SK-N-SH treated with all-trans-retinoic acid at 6 μM for 48 hours (cell line): ENCODE data around the gene METTL22.

Source experiments
- ATAC-seq: fragments of 200-7000 bp; cut with Tn5 transposase; 3 replicates; pipeline ENCODE4 v1.9.1; 2020; ENCODE audit warnings: mild to moderate bottlenecking, moderate library complexity
- ARNTL ChIP-seq: fragments of 450-650 bp; formaldehyde crosslinking; IDR thresholded peaks from 2 replicates; pipeline ENCODE4 v1.5.0; 2020; ENCODE audit warnings: low read depth, mild to moderate bottlenecking, moderate library complexity, borderline replicate concordance
- BACH2 ChIP-seq: fragments of 250-450 bp; sonication (Bioruptor Pico); IDR thresholded peaks from 2 replicates; pipeline ENCODE4 v1.9.0; 2021; ENCODE audit warnings: mild to moderate bottlenecking, borderline replicate concordance
- CREB5 ChIP-seq: fragments of 250-450 bp; sonication (Bioruptor Pico); IDR thresholded peaks from 2 replicates; pipeline ENCODE4 v1.5.1; 2020; ENCODE audit warnings: low read depth, mild to moderate bottlenecking, moderate library complexity
- CSDC2 ChIP-seq: fragments of 250-450 bp; sonication (Bioruptor Pico); IDR thresholded peaks from 2 replicates; pipeline ENCODE4 v1.5.0; 2020; ENCODE audit warnings: mild to moderate bottlenecking, moderate library complexity
- GLIS3 ChIP-seq: fragments of 250-450 bp; sonication (Bioruptor Pico); IDR thresholded peaks from 2 replicates; pipeline ENCODE4 v1.5.0; 2020; ENCODE audit warnings: mild to moderate bottlenecking, moderate library complexity
- ISL1 ChIP-seq: fragments of 250-450 bp; sonication (Bioruptor Pico); IDR thresholded peaks from 2 replicates; pipeline ENCODE4 v2.1.2; 2022; ENCODE audit warnings: mild to moderate bottlenecking, moderate library complexity
- OSR1 ChIP-seq: fragments of 250-450 bp; sonication (Bioruptor Pico); IDR thresholded peaks from 2 replicates; pipeline ENCODE4 v1.8.0; 2022; ENCODE audit warnings: moderate library complexity, mild to moderate bottlenecking, inconsistent platforms
- PPARA ChIP-seq: fragments of 250-450 bp; sonication (Bioruptor Pico); IDR thresholded peaks from 2 replicates; pipeline ENCODE4 v1.5.0; 2020; ENCODE audit warnings: mild to moderate bottlenecking, borderline replicate concordance
- RARB ChIP-seq: fragments of 250-450 bp; sonication (Bioruptor Pico); IDR thresholded peaks from 2 replicates; pipeline ENCODE4 v1.8.0; 2021; ENCODE audit warnings: mild to moderate bottlenecking, moderate library complexity
- SNAI2 ChIP-seq: fragments of 250-450 bp; sonication (Bioruptor Pico); IDR thresholded peaks from 2 replicates; pipeline ENCODE4 v1.5.0; 2020; ENCODE audit warnings: mild to moderate bottlenecking, moderate library complexity
- TSHZ2 ChIP-seq: fragments of 250-450 bp; sonication (Bioruptor Pico); IDR thresholded peaks from 2 replicates; pipeline ENCODE4 v1.5.0; 2020; ENCODE audit warnings: mild to moderate bottlenecking, moderate library complexity
- ZC3H10 ChIP-seq: fragments of 250-450 bp; sonication (Bioruptor Pico); IDR thresholded peaks from 2 replicates; pipeline ENCODE4 v1.5.1; 2021; ENCODE audit warnings: mild to moderate bottlenecking, moderate library complexity
- ZFP3 ChIP-seq: fragments of 250-450 bp; sonication (Bioruptor Pico); IDR thresholded peaks from 2 replicates; pipeline ENCODE4 v1.5.0; 2020; ENCODE audit warnings: mild to moderate bottlenecking, moderate library complexity
- ZFP30 ChIP-seq: fragments of 450-650 bp; formaldehyde crosslinking; IDR thresholded peaks from 2 replicates; pipeline ENCODE4 v1.5.0; 2022; ENCODE audit warnings: mild to moderate bottlenecking, moderate library complexity
- ZNF565 ChIP-seq: fragments of 450-650 bp; formaldehyde crosslinking; conservative IDR thresholded peaks from 2 replicates; pipeline ENCODE4 v1.5.0; 2020; ENCODE audit warnings: low read depth, mild to moderate bottlenecking, moderate library complexity
- ZNF70 ChIP-seq: fragments of 450-650 bp; formaldehyde crosslinking; IDR thresholded peaks from 2 replicates; pipeline ENCODE4 v1.5.0; 2020; ENCODE audit warnings: mild to moderate bottlenecking, moderate library complexity
- TF ChIP-seq, protein P1 (sequence below): fragments of 250-450 bp; sonication (Bioruptor Pico); IDR thresholded peaks from 2 replicates; pipeline ENCODE4 v1.5.1; 2021; ENCODE audit warnings: mild to moderate bottlenecking, moderate library complexity

The METTL22 gene

DNA sequence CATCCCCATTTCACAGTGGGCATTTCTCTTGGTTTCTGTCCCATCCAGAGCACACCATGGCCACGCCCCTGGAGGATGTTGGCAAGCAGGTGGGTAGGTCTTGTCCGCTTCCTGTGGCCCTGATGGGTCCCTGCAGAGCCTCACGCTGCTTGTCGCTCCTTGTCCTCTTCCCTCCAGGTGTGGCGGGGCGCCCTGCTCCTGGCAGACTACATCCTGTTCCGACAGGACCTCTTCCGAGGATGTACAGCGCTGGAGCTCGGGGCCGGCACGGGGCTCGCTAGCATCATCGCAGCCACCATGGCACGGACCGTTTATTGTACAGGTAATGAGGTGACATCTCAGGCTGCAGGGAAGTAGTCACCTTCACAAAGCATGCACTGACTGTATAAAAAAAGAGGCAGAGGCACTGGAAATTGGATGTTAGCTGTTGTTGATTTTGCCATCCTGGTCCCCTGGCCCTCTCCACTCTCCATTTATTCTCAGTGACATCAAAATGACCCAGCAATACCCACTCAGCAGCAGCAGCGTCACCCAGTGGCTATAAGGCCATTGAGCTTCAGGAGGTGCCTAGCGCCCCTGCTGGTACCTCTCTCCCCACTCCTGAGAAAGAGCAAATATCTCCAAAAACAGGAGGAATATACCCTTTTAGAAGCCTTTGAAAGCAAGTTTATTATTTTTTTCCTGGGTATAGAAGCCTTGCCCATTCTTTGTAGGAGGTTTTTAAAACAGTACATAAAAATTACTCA is 13.7 kb downstream of the METTL22 start:
- TF ChIP-seq BACH2 (CRISPR knock-in tag) = no peak
- TF ChIP-seq CREB5 (CRISPR knock-in tag) = no peak
- no peak for TF ChIP-seq ZNF565 (CRISPR knock-in tag)
- no peak for TF ChIP-seq ZFP30
- TF ChIP-seq GLIS3 (CRISPR knock-in tag) = no peak
- TF ChIP-seq RARB (CRISPR knock-in tag) = no peak
- TF ChIP-seq, all 23 proteins: peak for 0
- ATAC-seq = peak; percentile 76

DNA sequence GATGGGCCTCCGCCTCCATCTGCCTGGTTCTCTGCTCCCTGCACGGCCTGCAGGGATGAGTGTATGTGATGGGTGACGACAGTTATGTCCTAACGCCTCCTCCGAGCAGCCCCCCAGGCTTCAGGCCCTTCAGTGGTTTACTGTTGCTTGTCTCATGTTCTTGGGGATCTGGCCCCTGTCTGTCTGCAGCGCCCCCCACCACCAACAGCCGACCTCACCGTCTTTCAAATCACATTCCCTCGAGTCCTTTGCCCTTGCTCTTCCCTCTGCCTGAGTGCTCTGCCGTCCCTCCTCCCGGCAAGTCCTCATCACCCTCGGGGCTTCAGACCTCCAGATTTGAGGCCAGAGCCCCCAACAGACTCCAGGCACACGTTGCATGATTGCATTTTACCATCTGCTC is 18.2 kb downstream of the METTL22 start:
- TF ChIP-seq ISL1 (CRISPR knock-in tag) = no peak
- TF ChIP-seq RARB (CRISPR knock-in tag) = no peak
- TF ChIP-seq ARNTL = no peak
- TF ChIP-seq SNAI2 (CRISPR knock-in tag) = no peak
- no peak for ATAC-seq

GRCh38 chr16:8641671-8642070 is 20.2 kb downstream of the METTL22 start:
- TF ChIP-seq BACH2 (CRISPR knock-in tag) = no peak
- TF ChIP-seq ZFP3 (CRISPR knock-in tag) = no peak
- no peak for TF ChIP-seq SNAI2 (CRISPR knock-in tag)
- TF ChIP-seq ZC3H10 (CRISPR knock-in tag) = no peak
- TF ChIP-seq OSR1 = no peak
- no peak for ATAC-seq

- ATAC-seq = no peak
- TF ChIP-seq ZNF565 (CRISPR knock-in tag) = no peak
- TF ChIP-seq CREB5 (CRISPR knock-in tag) = no peak
- TF ChIP-seq TSHZ2 (CRISPR knock-in tag) = no peak
- TF ChIP-seq BACH2 (CRISPR knock-in tag) = no peak
- no peak for TF ChIP-seq ARNTL
- no peak for TF ChIP-seq RARB (CRISPR knock-in tag)
- TF ChIP-seq ZFP30 = no peak
Observed at GRCh38 chr16:8642146-8642545, 20.6 kb downstream of the METTL22 start.

GRCh38 chr16:8644211-8645140 is 23.0 kb downstream of the METTL22 start:
- ATAC-seq = no peak
- TF ChIP-seq ZFP30 = no peak
- no peak for TF ChIP-seq RARB (CRISPR knock-in tag)
- TF ChIP-seq ZNF70 = no peak
- TF ChIP-seq ISL1 (CRISPR knock-in tag) = no peak
- no peak for TF ChIP-seq BACH2 (CRISPR knock-in tag)
- no peak for TF ChIP-seq CSDC2 (CRISPR knock-in tag)
- no peak for TF ChIP-seq CREB5 (CRISPR knock-in tag)
- no peak for TF ChIP-seq GLIS3 (CRISPR knock-in tag)
- no peak for TF ChIP-seq TSHZ2 (CRISPR knock-in tag)
- TF ChIP-seq, protein P1, sequence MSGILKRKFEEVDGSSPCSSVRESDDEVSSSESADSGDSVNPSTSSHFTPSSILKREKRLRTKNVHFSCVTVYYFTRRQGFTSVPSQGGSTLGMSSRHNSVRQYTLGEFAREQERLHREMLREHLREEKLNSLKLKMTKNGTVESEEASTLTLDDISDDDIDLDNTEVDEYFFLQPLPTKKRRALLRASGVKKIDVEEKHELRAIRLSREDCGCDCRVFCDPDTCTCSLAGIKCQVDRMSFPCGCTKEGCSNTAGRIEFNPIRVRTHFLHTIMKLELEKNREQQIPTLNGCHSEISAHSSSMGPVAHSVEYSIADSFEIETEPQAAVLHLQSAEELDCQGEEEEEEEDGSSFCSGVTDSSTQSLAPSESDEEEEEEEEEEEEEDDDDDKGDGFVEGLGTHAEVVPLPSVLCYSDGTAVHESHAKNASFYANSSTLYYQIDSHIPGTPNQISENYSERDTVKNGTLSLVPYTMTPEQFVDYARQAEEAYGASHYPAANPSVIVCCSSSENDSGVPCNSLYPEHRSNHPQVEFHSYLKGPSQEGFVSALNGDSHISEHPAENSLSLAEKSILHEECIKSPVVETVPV (CRISPR knock-in tag) = no peak
- no peak for TF ChIP-seq PPARA (CRISPR knock-in tag)
